HTERT RPE-1 (cell line): ENCODE data around the gene FKBP14.
"Not testable (repeated sequence)": the region's sequence is repeated elsewhere in the genome, so short reads cannot be mapped to it uniquely, and the experiment has no call there.

Experiments used
- in situ Hi-C: fragments of 300-500 bp; cut with MboI; formaldehyde crosslinking; loops from 4 replicates; pipeline ENCODE4 v1.14.3; 2020; ENCODE audit warnings: low sequenced_read_pairs

FKBP14 gene

DNA sequence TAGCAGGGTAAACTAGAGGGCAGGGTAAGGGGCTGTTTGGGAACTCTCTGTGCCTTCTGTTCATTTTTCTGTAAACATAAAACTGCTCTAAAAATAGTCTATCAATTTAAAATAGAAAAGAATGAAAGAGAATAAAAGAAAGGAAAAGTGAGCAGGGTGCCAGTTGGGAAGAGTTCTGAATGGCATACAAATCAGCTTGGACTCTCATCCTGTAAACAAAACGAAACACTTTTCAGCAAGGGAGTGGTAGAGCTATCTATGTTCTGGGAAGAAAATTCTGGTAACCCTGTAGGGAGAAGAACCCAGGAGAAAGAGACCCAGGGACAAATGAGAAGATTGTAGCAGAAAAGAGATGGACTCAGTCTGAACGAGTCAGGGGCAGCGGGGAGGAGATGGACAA is 61.5 kb downstream of the FKBP14 start:
- in situ Hi-C loops = no loop called here

DNA sequence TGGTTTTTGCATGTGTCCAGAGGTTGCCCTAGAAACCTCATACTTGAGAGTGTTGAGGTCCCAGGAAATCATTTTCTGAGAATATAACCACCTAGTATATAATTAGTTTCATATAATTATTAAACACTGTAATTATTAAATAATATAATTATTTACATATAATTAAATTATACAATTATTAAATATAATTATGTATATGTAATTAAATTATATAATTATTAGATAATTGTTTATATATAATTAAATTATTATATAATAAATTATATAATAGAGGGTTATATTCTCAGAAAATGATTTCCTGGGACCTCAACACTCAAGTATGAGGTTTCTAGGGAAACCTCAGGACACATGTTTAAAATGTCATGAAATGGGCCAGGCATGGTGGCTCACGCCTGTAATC is 64.5 kb downstream of the FKBP14 start:
- in situ Hi-C loops = no loop called here

DNA sequence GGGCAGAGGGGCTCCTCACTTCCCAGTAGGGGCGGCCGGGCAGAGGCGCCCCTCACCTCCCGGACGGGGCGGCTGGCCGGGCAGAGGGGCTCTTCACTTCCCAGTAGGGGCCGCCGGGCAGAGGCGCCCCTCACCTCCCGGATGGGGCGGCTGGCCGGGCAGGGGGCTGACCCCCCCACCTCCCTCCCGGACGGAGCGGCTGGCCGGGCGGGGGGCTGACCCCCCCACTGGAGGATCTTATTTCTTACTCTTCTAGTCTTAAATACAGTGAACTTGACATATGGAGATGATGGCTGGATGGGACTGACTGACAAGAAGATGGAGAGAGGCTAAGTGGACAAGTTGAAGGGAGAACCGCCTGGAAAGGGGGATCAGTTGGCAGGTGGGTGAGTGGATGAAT is 64.9 kb downstream of the FKBP14 start:
- in situ Hi-C loops = not testable (repeated sequence)
